Neural crest cell (in vitro differentiated cells): ENCODE results near the gene TTC1. TPM values are rescaled to one million over a fixed set of nuclear protein-coding genes. Genes with fewer than 3 reads are reported as not detected.

Experiments
- DNase-seq: peaks from one replicate; pipeline ENCODE4 v3.0.0; 2021; ENCODE audit warnings: low read depth, mixed read lengths, low spot score
- H3K27ac Mint-ChIP-seq: one replicate; pipeline ENCODE4 v1.8.0; 2021; ENCODE audit warnings: mild to moderate bottlenecking, mixed read lengths; ENCODE audit not compliant: unreplicated experiment
- H3K27me3 Mint-ChIP-seq: 2 replicates; pipeline ENCODE4 v1.8.0; 2021; ENCODE audit warnings: low read depth, mild to moderate bottlenecking, mixed read lengths
- H3K36me3 Mint-ChIP-seq: 2 replicates; pipeline ENCODE4 v1.8.0; 2021; ENCODE audit warnings: low read depth, mild to moderate bottlenecking, mixed read lengths
- H3K4me1 Mint-ChIP-seq: 2 replicates; pipeline ENCODE4 v1.8.0; 2021; ENCODE audit warnings: mixed read lengths
- H3K4me3 Mint-ChIP-seq: one replicate; pipeline ENCODE4 v1.8.0; 2021; ENCODE audit warnings: mild to moderate bottlenecking, mixed read lengths
- H3K9me3 Mint-ChIP-seq: 2 replicates; pipeline ENCODE4 v1.8.0; 2021; ENCODE audit warnings: mixed read lengths
- total RNA-seq: library from RNA; stranded (reverse); gene quantifications from 2 replicates; pipeline ENCODE4 v1.2.1, GENCODE V29; 2021
- TF ChIP-seq, protein P1 (sequence below): fragments of 200-600 bp; sonication (generic); conservative IDR thresholded peaks from 2 replicates; pipeline ENCODE4 v1.5.0; 2021; ENCODE audit warnings: antibody characterized with exemption, mild to moderate bottlenecking

TTC1 gene
- total RNA-seq, 1 donor from 2014 or later: 48.0 TPM

DNA sequence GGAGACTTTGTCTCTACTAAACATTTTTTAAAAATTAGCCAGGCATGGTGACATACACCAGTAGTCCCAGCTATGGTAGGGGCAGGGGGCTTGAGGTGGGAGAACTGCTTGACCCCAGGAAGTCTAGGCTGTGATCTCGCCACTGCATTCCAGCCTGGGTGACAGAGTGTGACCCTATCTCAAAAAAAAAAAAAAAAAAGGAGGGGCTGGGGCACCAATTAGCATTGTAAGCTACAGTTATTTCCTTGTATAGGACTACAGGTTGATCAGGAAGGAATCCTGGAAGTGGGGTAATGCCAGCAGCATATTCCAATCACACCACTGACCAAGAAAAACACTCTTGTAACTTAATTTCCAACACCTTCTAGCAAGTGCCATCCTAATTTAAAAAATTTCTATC lies 78.3 kb downstream of the TTC1 start:
- Mint-ChIP-seq H3K27ac (no peak overlapping the region), H3K36me3 (no peaks in the 10 kb centered on the region), H3K27me3 (no peaks in the 10 kb centered on the region), H3K9me3 (no peaks in the 10 kb centered on the region), H3K4me1 (peaks cover 20% of the 10 kb centered on the region), H3K4me3 (no peak overlapping the region)
- DNase-seq: no peak
- TF ChIP-seq, protein P1, sequence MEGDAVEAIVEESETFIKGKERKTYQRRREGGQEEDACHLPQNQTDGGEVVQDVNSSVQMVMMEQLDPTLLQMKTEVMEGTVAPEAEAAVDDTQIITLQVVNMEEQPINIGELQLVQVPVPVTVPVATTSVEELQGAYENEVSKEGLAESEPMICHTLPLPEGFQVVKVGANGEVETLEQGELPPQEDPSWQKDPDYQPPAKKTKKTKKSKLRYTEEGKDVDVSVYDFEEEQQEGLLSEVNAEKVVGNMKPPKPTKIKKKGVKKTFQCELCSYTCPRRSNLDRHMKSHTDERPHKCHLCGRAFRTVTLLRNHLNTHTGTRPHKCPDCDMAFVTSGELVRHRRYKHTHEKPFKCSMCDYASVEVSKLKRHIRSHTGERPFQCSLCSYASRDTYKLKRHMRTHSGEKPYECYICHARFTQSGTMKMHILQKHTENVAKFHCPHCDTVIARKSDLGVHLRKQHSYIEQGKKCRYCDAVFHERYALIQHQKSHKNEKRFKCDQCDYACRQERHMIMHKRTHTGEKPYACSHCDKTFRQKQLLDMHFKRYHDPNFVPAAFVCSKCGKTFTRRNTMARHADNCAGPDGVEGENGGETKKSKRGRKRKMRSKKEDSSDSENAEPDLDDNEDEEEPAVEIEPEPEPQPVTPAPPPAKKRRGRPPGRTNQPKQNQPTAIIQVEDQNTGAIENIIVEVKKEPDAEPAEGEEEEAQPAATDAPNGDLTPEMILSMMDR: no peak

DNA sequence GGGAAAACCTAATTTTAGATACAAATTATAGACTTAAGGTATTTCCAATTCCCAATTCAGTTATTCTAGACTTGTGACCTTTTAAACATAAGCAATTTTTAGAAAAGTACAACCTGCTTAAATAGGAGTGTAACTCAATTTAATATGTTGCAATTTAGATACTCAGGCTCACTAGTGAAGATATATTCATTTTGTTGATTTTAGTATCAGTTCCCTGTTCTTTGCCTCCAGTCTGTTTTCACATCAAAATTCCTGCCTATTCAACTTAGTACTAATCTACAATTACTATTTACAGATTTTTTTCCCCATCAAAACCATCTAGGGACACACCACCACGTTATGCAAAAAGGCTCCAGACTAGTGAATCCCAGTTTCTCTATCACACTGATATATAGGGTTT lies 79.9 kb downstream of the TTC1 start:
- Mint-ChIP-seq H3K4me3 (no peak overlapping the region), H3K4me1 (peaks cover 24% of the 10 kb centered on the region), H3K36me3 (peaks cover 8% of the 10 kb centered on the region), H3K27me3 (no peaks in the 10 kb centered on the region), H3K9me3 (no peaks in the 10 kb centered on the region), H3K27ac (no peak overlapping the region)
- TF ChIP-seq, protein P1: no peak
- no peak for DNase-seq

DNA sequence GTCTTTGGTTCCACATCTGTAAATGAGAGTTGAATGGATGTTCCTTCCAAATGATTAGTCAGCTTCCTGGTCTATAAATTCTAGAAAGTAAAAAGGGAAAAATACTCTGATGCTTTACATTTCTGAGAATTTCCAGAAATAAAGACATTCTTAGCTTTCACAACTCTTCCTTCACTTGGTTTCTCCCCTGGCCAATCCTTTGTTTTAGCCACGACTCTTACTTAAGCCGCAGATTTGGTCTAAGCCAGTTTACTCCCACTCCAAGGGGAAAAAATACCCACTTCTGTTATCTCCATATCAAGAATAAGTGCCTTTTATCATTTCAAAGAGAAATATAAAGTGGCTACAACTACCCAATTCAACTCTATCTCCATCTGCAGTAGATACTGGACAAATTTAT lies 80.6 kb downstream of the TTC1 start:
- Mint-ChIP-seq H3K4me3 (no peak overlapping the region), H3K9me3 (no peaks in the 10 kb centered on the region), H3K27ac (no peak overlapping the region), H3K4me1 (peaks cover 24% of the 10 kb centered on the region), H3K36me3 (peaks cover 8% of the 10 kb centered on the region), H3K27me3 (no peaks in the 10 kb centered on the region)
- TF ChIP-seq, protein P1: no peak
- DNase-seq: no peak

GRCh38 chr5:160090059-160090458 lies 81.1 kb downstream of the TTC1 start:
- DNase-seq: no peak
- H3K9me3 Mint-ChIP-seq: no peaks in the 10 kb centered on the region
- H3K27ac Mint-ChIP-seq: no peak overlapping the region
- H3K36me3 Mint-ChIP-seq: peaks cover 8% of the 10 kb centered on the region
- H3K4me3 Mint-ChIP-seq: no peak overlapping the region
- TF ChIP-seq, protein P1: no peak
- H3K4me1 Mint-ChIP-seq: peaks cover 24% of the 10 kb centered on the region
- H3K27me3 Mint-ChIP-seq: no peaks in the 10 kb centered on the region

- no peak overlapping the region for H3K4me3 Mint-ChIP-seq
- no peaks in the 10 kb centered on the region for H3K27me3 Mint-ChIP-seq
These were observed 83.6 kb downstream of the TTC1 start for GRCh38 chr5:160092514-160092913.

More at GRCh38 chr5:160092514-160092913, 83.6 kb downstream of the TTC1 start:
- Mint-ChIP-seq H3K27ac (no peak overlapping the region), H3K36me3 (peaks cover 10% of the 10 kb centered on the region), H3K9me3 (no peaks in the 10 kb centered on the region), H3K4me1 (peaks cover 16% of the 10 kb centered on the region)
- DNase-seq: no peak
- TF ChIP-seq, protein P1: no peak
